ENCODE data around the gene DIAPH2. TPM values are rescaled to one million over a fixed set of nuclear protein-coding genes. Genes with fewer than 3 reads are reported as not detected.

The DIAPH2 gene
- total RNA-seq, 2 donors from 2014 or later: 21.5 to 51.8 TPM

DNA sequence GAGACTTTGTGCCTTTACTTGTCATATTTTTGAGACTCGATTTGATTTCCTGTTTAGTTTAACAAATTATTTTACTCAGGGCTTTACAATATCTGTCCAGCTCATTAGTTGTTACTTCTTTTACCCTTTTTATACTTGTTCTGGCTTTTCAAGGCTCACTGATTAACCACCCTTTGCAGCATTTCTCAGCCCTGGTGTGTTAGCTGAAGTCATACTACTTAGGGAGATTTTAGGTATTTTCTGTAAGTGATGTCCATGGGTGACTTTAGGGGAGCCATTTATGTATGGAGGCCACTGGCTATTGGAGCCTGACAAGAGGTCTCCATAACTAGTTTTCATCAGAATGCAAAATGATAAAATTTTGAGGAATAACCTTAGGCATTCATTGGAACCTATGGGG, 346.3 kb downstream of the DIAPH2 start:
- no peak for DNase-seq
- H3K9me3 ChIP-seq (ENCODE audit: control insufficient read depth, low read length): no peaks in the 10 kb centered on the region
- H3K27ac ChIP-seq (ENCODE audit: low read depth, low read length): no peak overlapping the region
- H3K4me3 Mint-ChIP-seq: no peak overlapping the region
- TF ChIP-seq, protein P1, sequence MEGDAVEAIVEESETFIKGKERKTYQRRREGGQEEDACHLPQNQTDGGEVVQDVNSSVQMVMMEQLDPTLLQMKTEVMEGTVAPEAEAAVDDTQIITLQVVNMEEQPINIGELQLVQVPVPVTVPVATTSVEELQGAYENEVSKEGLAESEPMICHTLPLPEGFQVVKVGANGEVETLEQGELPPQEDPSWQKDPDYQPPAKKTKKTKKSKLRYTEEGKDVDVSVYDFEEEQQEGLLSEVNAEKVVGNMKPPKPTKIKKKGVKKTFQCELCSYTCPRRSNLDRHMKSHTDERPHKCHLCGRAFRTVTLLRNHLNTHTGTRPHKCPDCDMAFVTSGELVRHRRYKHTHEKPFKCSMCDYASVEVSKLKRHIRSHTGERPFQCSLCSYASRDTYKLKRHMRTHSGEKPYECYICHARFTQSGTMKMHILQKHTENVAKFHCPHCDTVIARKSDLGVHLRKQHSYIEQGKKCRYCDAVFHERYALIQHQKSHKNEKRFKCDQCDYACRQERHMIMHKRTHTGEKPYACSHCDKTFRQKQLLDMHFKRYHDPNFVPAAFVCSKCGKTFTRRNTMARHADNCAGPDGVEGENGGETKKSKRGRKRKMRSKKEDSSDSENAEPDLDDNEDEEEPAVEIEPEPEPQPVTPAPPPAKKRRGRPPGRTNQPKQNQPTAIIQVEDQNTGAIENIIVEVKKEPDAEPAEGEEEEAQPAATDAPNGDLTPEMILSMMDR (conservative IDR thresholded peaks at IDR 0.05): no peak
- no peaks in the 10 kb centered on the region for H3K27me3 Mint-ChIP-seq (ENCODE audit: insufficient read depth)
- peaks cover 10% of the 10 kb centered on the region for H3K4me1 Mint-ChIP-seq
- H3K36me3 ChIP-seq (ENCODE audit: control insufficient read depth, insufficient read depth, low read length): no peaks in the 10 kb centered on the region
- H3K9ac ChIP-seq (ENCODE audit: extremely low read depth, low read length, poor library complexity, severe bottlenecking): no peak overlapping the region
- H3K4me1 ChIP-seq (ENCODE audit: control insufficient read depth, insufficient read depth, low read length): no peaks in the 10 kb centered on the region
- no peak overlapping the region for H3K4me3 ChIP-seq (ENCODE audit: low read length)
- no peaks in the 10 kb centered on the region for H3K9me3 Mint-ChIP-seq
- 90% methylated on average over 1 of the region's 1 CpG; no CpG with 5 or more reads in 1 of the 2 experiments for WGBS, 2 experiments (ENCODE audit: insufficient coverage in 1 of 2, insufficient read length in 1 of 2)
- peaks cover 5% of the 10 kb centered on the region for H3K36me3 Mint-ChIP-seq (ENCODE audit: low read depth)
- no peaks in the 10 kb centered on the region for H3K27me3 ChIP-seq (ENCODE audit: control insufficient read depth, insufficient read depth, low read length, poor library complexity, severe bottlenecking)
- no peak overlapping the region for H3K27ac Mint-ChIP-seq

DNA sequence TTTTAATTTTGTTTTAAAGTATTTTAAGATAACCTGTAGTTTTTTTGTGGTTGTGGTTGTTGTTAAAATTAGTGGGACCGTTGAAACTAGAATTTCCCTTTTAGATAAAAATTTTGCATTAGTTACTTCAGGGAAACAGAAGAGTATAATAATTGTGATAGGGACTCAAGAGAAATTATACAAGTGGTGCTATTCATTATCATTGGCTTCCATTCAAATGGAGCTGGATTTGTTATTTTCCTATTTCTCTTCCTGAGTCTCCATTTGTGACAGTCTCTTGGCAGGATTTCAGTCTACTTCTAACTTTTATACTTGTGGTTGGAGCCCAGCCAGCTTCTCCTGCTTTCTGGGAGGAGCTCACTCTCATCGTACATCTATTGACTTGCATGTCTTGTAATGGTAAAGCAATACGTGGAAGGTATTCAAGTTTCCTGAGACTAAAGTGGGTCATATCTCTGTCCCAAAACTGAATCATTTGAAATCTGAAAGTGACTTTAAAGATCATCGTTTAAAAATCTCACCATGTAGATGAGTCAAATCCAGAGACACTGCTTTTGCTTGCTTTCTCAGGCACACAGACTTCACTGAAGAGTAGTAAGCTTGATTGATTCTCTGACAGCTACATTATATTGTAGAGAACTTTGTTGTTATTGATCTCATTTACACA, 354.9 kb downstream of the DIAPH2 start:
- Histone ChIP-seq H3K27me3 (ENCODE audit: control insufficient read depth, insufficient read depth, low read length, poor library complexity, severe bottlenecking) (no peaks in the 10 kb centered on the region), H3K36me3 (ENCODE audit: control insufficient read depth, insufficient read depth, low read length) (no peaks in the 10 kb centered on the region), H3K9ac (ENCODE audit: extremely low read depth, low read length, poor library complexity, severe bottlenecking) (no peak overlapping the region), H3K4me3 (ENCODE audit: low read length) (no peak overlapping the region), H3K9me3 (ENCODE audit: control insufficient read depth, low read length) (no peaks in the 10 kb centered on the region), H3K27ac (ENCODE audit: low read depth, low read length) (no peak overlapping the region), H3K4me1 (ENCODE audit: control insufficient read depth, insufficient read depth, low read length) (no peaks in the 10 kb centered on the region)
- Mint-ChIP-seq H3K27me3 (ENCODE audit: insufficient read depth) (no peaks in the 10 kb centered on the region), H3K4me3 (no peak overlapping the region), H3K36me3 (ENCODE audit: low read depth) (peaks cover 5% of the 10 kb centered on the region), H3K4me1 (peaks cover 9% of the 10 kb centered on the region), H3K9me3 (peaks cover 10% of the 10 kb centered on the region), H3K27ac (no peak overlapping the region)
- no peak for DNase-seq
- TF ChIP-seq, protein P1 (conservative IDR thresholded peaks at IDR 0.05): no peak
- 94% methylated on average over 3 of the region's 4 CpGs; no CpG with 5 or more reads in 1 of the 2 experiments for WGBS, 2 experiments (ENCODE audit: insufficient coverage in 1 of 2, insufficient read length in 1 of 2)

DNA sequence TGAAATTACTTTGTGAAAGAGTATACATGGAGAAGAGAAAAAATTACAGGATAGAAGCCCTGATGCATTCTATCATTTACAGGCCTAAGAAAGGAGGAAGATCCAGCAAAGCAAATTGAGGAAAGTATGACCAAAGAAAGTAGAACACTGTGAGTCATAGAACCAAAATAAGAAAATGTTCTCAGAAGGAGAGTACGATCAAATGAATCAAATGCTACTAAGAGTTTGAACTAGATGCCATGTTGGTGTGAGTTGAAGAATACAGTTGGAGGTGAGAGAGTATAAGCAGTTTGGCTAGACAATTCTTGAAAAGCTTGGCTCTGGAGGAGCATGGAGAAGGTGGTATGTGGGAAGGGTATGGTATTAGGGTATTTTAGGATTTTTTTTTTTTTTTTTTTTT, 360.8 kb downstream of the DIAPH2 start:
- no peaks in the 10 kb centered on the region for H3K36me3 Mint-ChIP-seq (ENCODE audit: low read depth)
- H3K27ac Mint-ChIP-seq: no peak overlapping the region
- Histone ChIP-seq H3K27me3 (ENCODE audit: control insufficient read depth, insufficient read depth, low read length, poor library complexity, severe bottlenecking) (no peaks in the 10 kb centered on the region), H3K4me3 (ENCODE audit: low read length) (no peak overlapping the region), H3K9ac (ENCODE audit: extremely low read depth, low read length, poor library complexity, severe bottlenecking) (no peak overlapping the region), H3K9me3 (ENCODE audit: control insufficient read depth, low read length) (no peaks in the 10 kb centered on the region), H3K4me1 (ENCODE audit: control insufficient read depth, insufficient read depth, low read length) (no peaks in the 10 kb centered on the region), H3K36me3 (ENCODE audit: control insufficient read depth, insufficient read depth, low read length) (no peaks in the 10 kb centered on the region), H3K27ac (ENCODE audit: low read depth, low read length) (no peak overlapping the region)
- no peak for DNase-seq
- H3K9me3 Mint-ChIP-seq: no peaks in the 10 kb centered on the region
- H3K4me1 Mint-ChIP-seq: peaks cover 5% of the 10 kb centered on the region
- no peak overlapping the region for H3K4me3 Mint-ChIP-seq
- WGBS, 2 experiments (ENCODE audit: insufficient coverage in 1 of 2, insufficient read length in 1 of 2): 96% methylated on average over 1 of the region's 1 CpG; no CpG with 5 or more reads in 1 of the 2 experiments
- H3K27me3 Mint-ChIP-seq (ENCODE audit: insufficient read depth): no peaks in the 10 kb centered on the region
- TF ChIP-seq, protein P1 (conservative IDR thresholded peaks at IDR 0.05): no peak
